HepG2 (cell line): ENCODE data around the gene CAPZB. TPM values are rescaled to one million over a fixed set of nuclear protein-coding genes. Genes with fewer than 3 reads are reported as not detected.

Experiments
- ARID5B ChIP-seq: IDR thresholded peaks from 2 replicates; pipeline ENCODE4 v1.4.0; 2020; ENCODE audit warnings: mild to moderate bottlenecking, missing genetic modification reagents
- HCFC1 ChIP-seq: fragments of 150-350 bp; IDR thresholded peaks from 2 replicates; pipeline ENCODE4 v1.6.1; 2014; ENCODE audit warnings: low read depth, low read length
- HMG20A ChIP-seq: IDR thresholded peaks from 2 replicates; pipeline ENCODE4 v1.6.1; 2016; ENCODE audit warnings: borderline replicate concordance
- MAZ ChIP-seq, 2 experiments: sonication (generic) in 1 of 2; formaldehyde crosslinking in 1 of 2; IDR thresholded peaks; 2 replicates each; pipeline versions ENCODE4 v1.5.0 to v1.6.1; 2012 to 2020; ENCODE audit warnings: low read depth in 2 of 2, mild to moderate bottlenecking in 2 of 2, borderline replicate concordance in 1 of 2, improper control_type of control experiment in 1 of 2, low read length in 1 of 2, missing genetic modification reagents in 1 of 2, moderate library complexity in 1 of 2
- MBNL3 ChIP-seq: fragments of 250-450 bp; sonication (Bioruptor Pico); conservative IDR thresholded peaks from 2 replicates; pipeline ENCODE4 v1.8.0; 2022; ENCODE audit warnings: mild to moderate bottlenecking, inconsistent platforms
- MTERF4 ChIP-seq: sonication (generic); formaldehyde crosslinking; IDR thresholded peaks from 2 replicates; pipeline ENCODE4 v1.8.0; 2023; ENCODE audit warnings: mild to moderate bottlenecking, missing genetic modification reagents
- SALL2 ChIP-seq: sonication (generic); formaldehyde crosslinking; IDR thresholded peaks from 2 replicates; pipeline ENCODE4 v1.8.1; 2023; ENCODE audit warnings: mild to moderate bottlenecking, missing genetic modification reagents, inconsistent platforms
- SP140L ChIP-seq: sonication (generic); formaldehyde crosslinking; IDR thresholded peaks from 2 replicates; pipeline ENCODE4 v1.4.0; 2020; ENCODE audit warnings: missing genetic modification reagents, borderline replicate concordance
- TOPORS ChIP-seq: sonication (generic); formaldehyde crosslinking; IDR thresholded peaks from 2 replicates; pipeline ENCODE4 v1.8.0; 2023; ENCODE audit warnings: mild to moderate bottlenecking, missing genetic modification reagents
- XBP1 ChIP-seq: sonication (generic); formaldehyde crosslinking; IDR thresholded peaks from 2 replicates; pipeline ENCODE4 v1.5.0; 2020; ENCODE audit warnings: missing genetic modification reagents
- ZBTB49 ChIP-seq: sonication (generic); formaldehyde crosslinking; IDR thresholded peaks from 2 replicates; pipeline ENCODE4 v1.4.0; 2020; ENCODE audit warnings: missing genetic modification reagents, borderline replicate concordance
- ZIK1 ChIP-seq: sonication (generic); formaldehyde crosslinking; IDR thresholded peaks from 2 replicates; pipeline ENCODE4 v1.5.0; 2020; ENCODE audit warnings: mild to moderate bottlenecking, low read depth, missing genetic modification reagents, borderline replicate concordance
- ZNF496 ChIP-seq: sonication (generic); formaldehyde crosslinking; IDR thresholded peaks from 2 replicates; pipeline ENCODE4 v1.8.1; 2023; ENCODE audit warnings: mild to moderate bottlenecking, moderate library complexity, missing genetic modification reagents; ENCODE audit not compliant: insufficient replicate concordance
- ZNF800 ChIP-seq: sonication (generic); formaldehyde crosslinking; IDR thresholded peaks from 2 replicates; pipeline ENCODE4 v1.4.0; 2020; ENCODE audit warnings: missing genetic modification reagents
- ZUFSP ChIP-seq: sonication (generic); formaldehyde crosslinking; IDR thresholded peaks from 2 replicates; pipeline ENCODE4 v1.9.0; 2021; ENCODE audit warnings: missing genetic modification reagents, mild to moderate bottlenecking, borderline replicate concordance
- polyA plus RNA-seq, 8 experiments: library from polyadenylated mRNA; depleted of rRNA in 3 of 8; stranded (reverse) in 7 of 8; unstranded in 1 of 8; fragments of >200 nt; fragmentation: Illumina TruSeq in 4 of 8; extraction: Trizol in 4 of 8; gene quantifications; 2 replicates each; pipeline versions ENCODE4 v1.2.1 to v1.2.3, GENCODE V29; 2011 to 2016; ENCODE audit warnings: low read depth in 4 of 8, missing spikeins in 1 of 8, mixed read lengths in 1 of 8; ENCODE audit not compliant: insufficient read depth in 1 of 8
- total RNA-seq, 5 experiments: library from RNA; depleted of rRNA; stranded (reverse); fragments of >200 nt; fragmentation: Illumina TruSeq; extraction: Trizol; gene quantifications; 2 replicates each; pipeline ENCODE4 v1.2.3, GENCODE V29; 2016; ENCODE audit warnings: low read depth in 1 of 5

Gene CAPZB
- total and polyA plus RNA-seq, 2 of the 13 experiments (the other 11 are each of a cell fraction or from before 2014, with no cell fraction given) = 58.9 to 76.9 TPM

- TF ChIP-seq TOPORS (CRISPR knock-in tag) (0 out of 2 replicates have a peak, but pooled peaks have one; percentile 51), ZUFSP (no peak), ARID5B (CRISPR knock-in tag) (peak; percentile 93), MTERF4 (no peak), MAZ (IDR thresholded peaks at IDR 0.05; ENCODE audit: borderline replicate concordance, low read depth, low read length) (no peak), MAZ (CRISPR knock-in tag; IDR thresholded peaks at IDR 0.05; ENCODE audit: low read depth) (0 out of 2 replicates have a peak, but pooled peaks have one; percentile 45), MBNL3 (CRISPR knock-in tag) (no peak), ZNF496 (no peak), XBP1 (no peak), HMG20A (CRISPR knock-in tag) (peak; percentile 80), ZNF800 (peak; percentile 56; the same call in 1 of the 2 replicates), SP140L (CRISPR knock-in tag) (0 out of 2 replicates have a peak, but pooled peaks have one; percentile 68), HCFC1 (no peak), SALL2 (CRISPR knock-in tag) (no peak), ZBTB49 (no peak), ZIK1 (CRISPR knock-in tag) (0 out of 2 replicates have a peak, but pooled peaks have one; percentile 14)
Measured at GRCh38 chr1:19445417-19446342, 39.7 kb downstream of the CAPZB start (continued).
